ENCODE results near the gene KCNH3. TPM values are rescaled to one million over a fixed set of nuclear protein-coding genes. Genes with fewer than 3 reads are reported as not detected.

KCNH3 gene
- polyA plus RNA-seq, 1 donor from 2014 or later: 0.15 TPM

DNA sequence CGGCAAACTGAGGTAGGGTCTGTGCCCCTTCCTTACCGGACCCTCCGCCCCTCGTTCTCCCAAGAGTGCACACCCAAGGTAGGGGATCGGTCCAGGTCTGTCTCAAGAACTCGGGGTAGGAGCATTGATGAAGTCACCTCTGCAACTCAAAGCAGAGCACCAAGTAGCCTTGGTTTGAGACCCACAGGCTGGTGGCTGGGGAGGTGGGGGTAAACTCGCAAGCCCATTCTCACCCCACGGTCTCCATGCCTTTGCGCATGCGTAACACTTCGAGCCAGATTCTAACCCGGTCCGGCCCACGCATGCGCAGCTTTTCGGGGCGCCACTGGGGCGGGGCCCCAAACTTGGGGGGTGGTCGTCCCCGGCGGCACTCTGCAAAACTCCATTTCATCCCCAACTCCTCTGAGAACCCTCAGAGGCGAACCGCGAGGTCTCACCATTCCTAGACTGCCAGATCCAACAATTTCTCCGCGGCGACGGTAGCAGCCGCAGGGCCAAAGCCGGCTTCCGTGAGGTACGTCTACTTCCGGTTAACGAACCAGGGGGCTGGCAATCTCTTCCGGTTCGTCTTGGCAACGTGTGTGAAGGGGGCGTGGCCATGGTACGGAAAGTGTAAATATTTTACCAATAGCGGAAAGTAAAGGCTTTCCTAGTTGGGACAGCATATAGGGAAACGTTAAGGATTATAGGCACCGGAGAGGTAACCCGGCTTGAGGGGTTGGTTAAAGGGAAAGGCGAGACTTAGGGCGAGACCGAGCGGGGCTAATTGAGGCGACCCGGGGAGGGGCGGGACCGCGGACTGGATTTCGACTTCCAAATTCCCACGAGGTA is 29.0 kb downstream of the KCNH3 start, which contains the start of gene MCRS1:
TSS of gene MCRS1 (minus strand) at position 532 of the 831 bp plus-strand sequence. CDS start 1,411 bp downstream, outside the sequence.
- H3K36me3 Mint-ChIP-seq: peaks cover 2% of the 10 kb centered on the region
- peaks cover 21 to 31% (median 27%) of the 10 kb centered on the region in 3 donors for H3K4me1 Mint-ChIP-seq
- peak within 1 kb of the TSS; percentile 93 to 100 (median 100) for H3K27ac Mint-ChIP-seq
- peak within 1 kb of the TSS; percentile 98 to 99 (median 98) for H3K4me3 Mint-ChIP-seq
- no peaks in the 10 kb centered on the region for H3K27me3 Mint-ChIP-seq
- no peaks in the 10 kb centered on the region for H3K9me3 Mint-ChIP-seq

DNA sequence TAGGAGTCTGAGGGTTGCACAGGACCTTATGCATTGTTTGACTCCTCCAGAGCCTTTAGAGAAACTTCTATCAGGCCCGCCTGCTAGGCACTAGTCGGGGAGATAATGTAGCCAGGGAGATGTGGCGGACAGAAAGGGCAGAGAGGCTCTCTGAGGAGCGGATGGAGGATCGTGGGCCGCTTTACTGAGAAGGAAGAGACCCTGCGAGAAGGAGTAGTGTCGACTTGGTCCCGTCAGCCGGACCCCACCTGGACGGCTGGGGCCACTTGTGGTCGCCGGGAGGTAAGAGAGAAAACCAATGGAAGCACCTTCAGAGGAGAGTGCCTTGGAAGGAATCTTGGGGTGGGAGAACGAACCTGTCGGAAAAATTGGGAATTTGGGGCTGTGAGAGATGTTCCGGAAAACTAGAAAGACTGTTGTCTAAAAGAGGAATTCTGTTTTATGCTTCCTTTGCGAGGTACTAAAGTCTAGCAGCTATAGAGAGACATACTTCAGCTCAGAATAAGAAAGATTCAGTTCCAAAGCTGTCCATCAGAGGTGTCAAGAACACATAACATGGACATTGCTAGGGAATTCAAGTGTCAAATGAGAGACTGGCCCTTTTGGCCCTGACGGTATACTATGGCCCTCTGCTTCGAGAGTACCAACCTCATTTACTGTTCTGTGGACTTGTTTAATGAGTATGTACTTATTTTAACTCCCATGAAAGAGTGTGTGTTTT is 29.8 kb downstream of the KCNH3 start:
- Mint-ChIP-seq H3K4me1 (peaks cover 21 to 31% (median 27%) of the 10 kb centered on the region in 3 donors), H3K9me3 (no peaks in the 10 kb centered on the region), H3K4me3 (peak overlapping the region; percentile 98 to 99 (median 98)), H3K27me3 (no peaks in the 10 kb centered on the region), H3K36me3 (peaks cover 2% of the 10 kb centered on the region), H3K27ac (peak overlapping the region; percentile 93 to 100 (median 100))

DNA sequence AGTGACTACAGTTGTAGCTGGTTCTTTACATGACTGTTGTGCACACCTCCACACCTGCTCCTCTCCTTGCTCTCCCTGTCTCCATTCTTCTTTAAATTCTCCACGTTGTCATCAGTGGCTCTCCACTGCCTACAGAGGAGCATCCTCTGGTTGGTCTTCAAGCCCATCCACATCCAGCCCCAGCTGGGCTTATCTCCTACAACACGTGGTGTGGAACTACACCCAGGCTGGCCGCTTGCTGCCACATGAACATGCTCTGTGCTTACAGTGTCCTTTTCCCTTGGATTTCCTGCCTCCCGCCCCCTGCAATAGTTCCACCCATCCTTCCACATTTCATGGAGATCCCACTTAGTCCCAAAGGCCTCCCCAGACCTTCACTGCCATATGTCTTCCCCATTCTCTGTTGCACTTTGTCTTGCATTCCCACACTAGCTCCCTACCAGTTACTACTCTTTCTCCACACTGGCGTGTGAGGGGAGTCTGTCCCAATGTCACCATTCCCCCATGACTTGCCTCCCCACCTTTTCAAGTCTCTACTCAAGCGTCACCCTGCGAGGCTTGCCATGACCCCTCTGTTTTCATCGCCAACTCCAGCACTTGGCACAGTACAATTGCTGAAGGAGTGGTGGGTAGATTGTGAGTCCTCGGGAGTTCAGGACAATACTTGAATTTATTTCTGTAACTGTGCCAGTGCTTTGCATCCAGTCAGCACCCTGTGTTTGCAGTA is 38.9 kb downstream of the KCNH3 start:
- Mint-ChIP-seq H3K4me1 (peaks cover 0 to 9% (median 8%) of the 10 kb centered on the region in 3 donors), H3K4me3 (peak overlapping the region in 1 of 4 donors; percentile 69), H3K27me3 (no peaks in the 10 kb centered on the region), H3K36me3 (peaks cover 2% of the 10 kb centered on the region), H3K27ac (no peak overlapping the region), H3K9me3 (no peaks in the 10 kb centered on the region)

DNA sequence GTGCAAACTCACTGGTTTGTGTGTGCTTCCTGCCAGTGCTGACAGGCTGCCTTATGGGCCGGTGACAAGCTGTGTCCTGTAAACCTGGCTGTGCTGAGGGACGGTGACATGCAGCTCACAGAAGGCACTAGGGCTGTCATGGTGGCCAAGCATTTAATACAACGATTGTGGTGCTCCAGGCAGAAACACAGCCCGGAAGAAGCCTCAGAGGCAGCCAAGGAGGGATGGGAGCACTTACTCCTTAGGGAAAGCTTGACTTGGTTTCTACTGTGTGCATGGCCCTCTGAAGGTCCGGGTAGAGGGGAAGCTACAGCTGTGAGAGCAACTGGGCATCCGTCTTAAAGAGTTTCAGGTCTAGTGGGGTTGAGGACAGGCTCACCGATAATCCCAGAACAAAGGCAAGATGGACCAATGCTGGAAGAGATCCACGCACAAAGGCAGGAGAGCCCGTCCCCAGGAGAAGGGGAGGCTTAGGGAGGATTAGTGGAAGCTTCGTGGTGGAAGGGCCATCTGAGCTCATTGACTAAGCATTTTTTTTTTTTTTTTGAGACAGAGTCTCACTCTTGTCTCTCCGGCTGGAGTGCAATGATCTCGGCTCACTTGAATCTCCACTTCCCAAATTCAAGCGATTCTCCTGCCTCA is 39.8 kb downstream of the KCNH3 start:
- H3K27ac Mint-ChIP-seq: no peak overlapping the region
- H3K4me1 Mint-ChIP-seq: peaks cover 0 to 9% (median 8%) of the 10 kb centered on the region in 3 donors
- H3K9me3 Mint-ChIP-seq: no peaks in the 10 kb centered on the region
- no peak overlapping the region for H3K4me3 Mint-ChIP-seq
- H3K36me3 Mint-ChIP-seq: peaks cover 2% of the 10 kb centered on the region
- H3K27me3 Mint-ChIP-seq: no peaks in the 10 kb centered on the region

DNA sequence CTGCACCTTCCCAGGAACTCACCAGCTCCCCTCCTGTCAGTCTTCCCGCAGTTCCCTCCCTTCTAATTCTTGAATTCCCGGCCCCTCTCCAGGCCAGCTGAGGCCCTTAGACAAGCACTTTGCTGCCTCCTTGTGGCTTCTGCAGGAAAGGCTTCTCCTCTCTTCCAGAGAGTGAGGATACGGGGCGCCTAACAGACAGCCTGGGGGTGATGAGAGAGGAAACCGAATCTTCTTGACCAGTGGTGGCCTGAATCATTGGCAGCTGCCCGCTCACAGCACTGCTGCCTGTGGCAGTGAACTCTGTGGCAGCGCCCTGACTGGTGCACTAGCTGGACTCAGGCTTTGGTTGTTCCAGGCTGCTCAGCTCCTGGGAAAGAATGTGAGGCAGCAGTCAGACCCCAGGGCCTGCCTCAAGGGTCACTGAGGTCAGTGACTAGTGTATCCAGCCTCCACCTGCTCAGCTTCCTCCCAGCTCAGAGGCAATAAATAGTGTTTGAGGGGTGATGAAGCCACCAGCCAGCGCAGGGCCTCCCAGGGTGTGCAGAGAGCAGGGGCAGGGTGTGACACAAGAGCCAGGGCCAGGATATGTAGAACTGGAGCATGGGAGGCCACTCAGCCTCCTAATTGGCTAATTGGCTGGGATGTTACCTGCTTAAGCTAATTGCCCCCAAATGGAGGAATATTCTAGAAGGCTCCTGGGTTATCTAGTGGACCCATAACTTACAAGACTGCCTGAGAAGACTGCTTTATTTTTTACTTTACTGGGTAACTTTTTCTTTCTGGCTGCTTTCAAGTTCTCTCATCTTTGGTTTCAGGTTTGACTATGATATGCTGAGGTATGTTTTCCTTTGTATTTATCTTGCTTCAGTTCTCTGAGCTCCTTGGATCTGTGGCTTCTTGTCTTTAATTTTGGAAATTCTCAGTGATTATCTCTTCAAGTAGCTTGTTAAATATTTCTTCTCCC is 42.0 kb downstream of the KCNH3 start:
- peaks cover 0 to 9% (median 8%) of the 10 kb centered on the region in 3 donors for H3K4me1 Mint-ChIP-seq
- H3K27me3 Mint-ChIP-seq: no peaks in the 10 kb centered on the region
- peak overlapping the region in 1 of 3 donors; percentile 11 for H3K27ac Mint-ChIP-seq
- peaks cover 4% of the 10 kb centered on the region for H3K36me3 Mint-ChIP-seq
- no peaks in the 10 kb centered on the region for H3K9me3 Mint-ChIP-seq
- peak overlapping the region in 1 of 4 donors; percentile 52 for H3K4me3 Mint-ChIP-seq

DNA sequence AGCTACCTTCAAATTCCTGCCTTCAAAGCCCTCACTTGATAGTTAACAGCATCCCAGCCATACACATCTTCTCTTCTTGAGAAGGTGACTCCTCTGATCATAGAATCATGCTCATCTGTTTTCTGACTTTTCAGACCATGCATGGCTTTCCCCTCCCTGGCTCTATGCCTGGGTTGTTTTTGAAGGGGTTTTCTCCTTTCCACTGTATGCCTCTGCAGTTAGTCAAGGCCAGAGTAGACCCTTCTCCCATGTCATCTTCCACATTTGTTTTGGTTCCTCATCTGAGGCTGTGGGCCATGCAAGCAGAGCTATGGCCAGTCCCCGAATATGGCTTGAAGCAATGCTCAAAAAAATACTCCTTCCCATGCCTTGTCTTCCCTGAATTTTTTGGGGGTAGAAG is 43.4 kb downstream of the KCNH3 start:
- Mint-ChIP-seq H3K4me1 (peaks cover 0 to 9% (median 8%) of the 10 kb centered on the region in 3 donors), H3K9me3 (no peaks in the 10 kb centered on the region), H3K27me3 (no peaks in the 10 kb centered on the region), H3K4me3 (no peak overlapping the region), H3K27ac (no peak overlapping the region), H3K36me3 (peaks cover 4% of the 10 kb centered on the region)

DNA sequence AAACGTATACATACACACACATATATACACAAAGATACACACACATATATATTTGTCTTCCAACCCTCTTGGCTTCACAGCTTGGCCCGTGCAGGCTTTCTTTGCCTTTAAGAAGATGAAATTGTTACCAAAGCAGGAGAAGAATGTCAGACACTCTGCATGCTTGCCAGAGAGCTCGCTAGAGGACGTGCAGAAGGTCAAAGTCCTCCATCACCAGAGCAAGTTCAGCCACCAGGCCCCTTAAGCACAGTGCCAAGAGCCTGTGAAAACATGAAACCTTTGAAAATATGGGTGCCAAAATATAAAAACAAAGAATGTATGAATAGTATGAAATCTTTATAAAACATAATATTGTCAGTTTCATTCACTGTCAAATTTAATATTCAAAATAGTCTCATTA is 44.0 kb downstream of the KCNH3 start:
- Mint-ChIP-seq H3K27ac (no peak overlapping the region), H3K4me3 (no peak overlapping the region)

DNA sequence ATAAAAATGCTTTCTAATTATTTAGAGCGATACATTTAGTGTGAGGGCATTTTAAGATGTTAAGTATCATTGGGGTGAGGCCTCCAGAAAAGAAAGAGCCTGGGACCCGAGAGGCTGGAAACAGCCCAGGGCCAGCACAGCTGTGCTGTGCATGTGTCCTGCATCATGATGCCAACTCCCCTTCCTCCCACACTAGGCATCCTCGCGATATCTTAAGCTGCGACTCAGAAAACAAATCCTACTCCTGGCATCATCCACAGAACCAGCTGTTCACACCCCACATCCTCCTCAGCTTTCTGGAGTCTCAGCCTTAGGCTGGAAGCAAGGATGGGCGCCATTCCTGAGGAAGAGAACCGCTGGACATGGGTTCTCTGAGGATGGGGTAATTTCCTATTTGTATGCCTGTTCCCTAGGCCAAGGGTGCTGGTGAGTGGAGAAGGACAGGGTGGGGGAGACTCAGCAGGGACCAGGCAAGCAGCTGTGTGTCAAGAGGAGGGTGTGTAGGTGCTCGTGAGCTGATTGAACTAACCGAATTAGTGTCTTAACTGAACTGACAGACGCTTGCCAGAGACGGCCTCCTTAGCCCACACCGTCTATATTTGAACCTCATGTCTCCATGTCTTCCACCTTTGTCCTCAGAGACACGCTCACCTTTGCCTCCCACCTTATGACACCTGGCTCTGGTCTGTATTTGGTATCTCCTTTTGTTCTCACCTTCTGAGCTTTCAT is 44.7 kb downstream of the KCNH3 start:
- Mint-ChIP-seq H3K4me1 (peaks cover 0 to 9% (median 8%) of the 10 kb centered on the region in 3 donors), H3K4me3 (no peak overlapping the region), H3K27me3 (no peaks in the 10 kb centered on the region), H3K9me3 (no peaks in the 10 kb centered on the region), H3K27ac (no peak overlapping the region), H3K36me3 (peaks cover 4% of the 10 kb centered on the region)

More for the DNA sequence above, 44.0 kb downstream of the KCNH3 start:
- Mint-ChIP-seq H3K27me3 (no peaks in the 10 kb centered on the region), H3K36me3 (peaks cover 4% of the 10 kb centered on the region), H3K9me3 (no peaks in the 10 kb centered on the region), H3K4me1 (peaks cover 0 to 9% (median 8%) of the 10 kb centered on the region in 3 donors)

DNA sequence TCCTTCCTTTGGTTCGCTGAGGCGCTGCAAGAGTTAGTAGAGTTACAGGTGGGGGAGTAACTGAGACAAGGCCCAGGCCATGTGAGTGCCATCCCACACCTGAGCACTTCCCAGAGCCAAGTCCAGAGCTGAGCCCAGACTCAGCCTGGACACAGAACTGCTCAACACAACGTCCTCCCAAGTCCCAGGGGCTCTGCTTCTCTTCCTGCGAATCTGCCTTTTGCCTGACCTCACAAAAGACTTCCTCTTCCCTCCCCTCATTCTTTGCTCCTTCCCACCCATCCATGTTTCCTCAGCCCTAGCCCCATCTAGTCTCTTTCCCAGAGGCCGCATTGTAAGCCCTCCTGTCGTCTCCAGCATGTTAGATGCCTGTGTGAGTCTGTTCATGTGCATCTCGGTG is 45.8 kb downstream of the KCNH3 start:
- Mint-ChIP-seq H3K36me3 (peaks cover 4% of the 10 kb centered on the region), H3K4me3 (no peak overlapping the region), H3K4me1 (peaks cover 0 to 8% (median 6%) of the 10 kb centered on the region in 3 donors), H3K27me3 (no peaks in the 10 kb centered on the region), H3K9me3 (no peaks in the 10 kb centered on the region), H3K27ac (no peak overlapping the region)

DNA sequence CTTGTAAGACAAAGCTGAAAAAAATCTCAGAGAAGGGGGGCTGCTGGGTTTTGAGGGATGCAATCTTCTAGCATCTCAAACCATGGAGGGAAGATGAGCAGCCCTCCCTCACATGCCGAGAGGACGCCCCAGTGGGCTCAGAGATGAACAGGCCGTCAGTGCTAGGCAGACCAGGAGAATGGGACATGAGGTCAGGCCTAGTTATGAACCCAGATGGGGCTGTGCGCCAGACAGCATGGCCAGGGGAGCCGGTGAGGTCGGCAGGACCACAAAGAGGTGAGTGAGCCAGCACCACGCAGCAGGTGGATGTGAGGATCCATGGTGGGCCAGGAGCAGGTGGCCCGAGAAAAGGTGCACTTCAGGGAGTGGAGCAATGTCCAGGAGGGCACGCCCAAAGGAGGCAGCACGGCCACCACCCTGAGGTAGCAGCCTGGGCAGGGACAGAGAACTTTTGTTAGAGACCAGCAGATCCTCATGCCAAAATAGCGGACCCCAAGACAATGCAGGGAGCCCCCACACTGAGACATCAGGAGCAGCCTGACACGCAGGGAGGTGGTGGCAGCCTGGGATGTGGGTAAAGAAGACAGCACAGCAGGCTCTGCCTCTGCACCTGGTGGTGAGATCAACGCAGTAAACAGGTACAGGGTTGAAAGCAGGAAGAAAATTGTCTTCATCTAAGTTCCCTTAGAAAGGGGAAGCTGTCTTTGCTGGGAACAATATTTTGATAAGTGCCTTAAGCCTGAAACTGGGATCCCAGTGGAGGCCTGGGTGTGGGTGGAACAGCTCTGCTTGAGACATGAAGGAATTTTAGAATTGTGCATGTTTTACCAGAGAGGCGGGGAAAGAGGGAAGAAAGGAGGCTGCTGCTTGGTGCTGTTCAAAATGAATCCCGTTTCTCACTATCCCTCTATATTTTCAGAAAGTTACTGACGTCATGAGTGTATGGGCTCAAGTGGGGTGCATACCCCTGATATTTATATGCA is 46.9 kb downstream of the KCNH3 start:
- Mint-ChIP-seq H3K4me3 (no peak overlapping the region), H3K4me1 (peaks cover 0 to 4% (median 4%) of the 10 kb centered on the region in 3 donors), H3K36me3 (peaks cover 8% of the 10 kb centered on the region), H3K27ac (peak overlapping the region in 1 of 3 donors; percentile 74), H3K27me3 (no peaks in the 10 kb centered on the region), H3K9me3 (peaks cover 0 to under 1% (median 0%) of the 10 kb centered on the region in 3 donors)

DNA sequence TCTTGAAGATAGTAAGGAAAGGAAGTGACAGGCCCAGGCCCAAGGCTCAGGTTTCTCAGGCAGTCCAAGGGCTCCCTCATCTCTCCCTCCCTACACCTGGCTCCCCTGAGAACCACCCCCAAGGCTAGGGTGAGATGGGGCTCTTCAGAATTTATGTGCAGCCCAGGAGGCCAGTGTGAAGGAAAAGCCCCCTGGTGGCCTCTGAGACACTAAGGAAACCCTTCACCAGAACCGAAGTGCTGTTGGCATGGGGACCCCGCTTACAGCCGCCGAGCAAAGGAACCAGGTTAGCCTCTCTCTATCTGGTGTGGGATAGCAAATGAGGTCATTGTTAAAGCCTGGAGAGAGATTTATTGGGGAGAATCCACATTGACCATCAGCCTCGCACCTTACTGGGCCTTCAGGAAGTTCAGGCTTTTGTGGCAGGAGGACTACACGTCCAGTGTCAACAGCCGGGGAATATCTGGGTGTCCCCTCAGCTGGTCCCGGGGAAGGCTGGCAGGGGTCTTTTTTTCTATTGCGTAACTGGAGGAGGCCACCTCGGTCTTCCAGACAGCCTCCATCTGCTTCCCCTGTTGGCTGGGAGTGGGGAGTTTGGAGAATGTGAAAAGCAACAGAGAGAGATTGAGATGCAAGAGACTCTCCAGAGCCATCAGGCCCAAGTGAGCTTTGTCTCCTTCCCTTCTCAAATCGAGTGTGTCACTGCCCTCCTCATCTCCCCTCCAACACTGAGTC is 48.5 kb downstream of the KCNH3 start:
- no peak overlapping the region for H3K4me3 Mint-ChIP-seq
- H3K36me3 Mint-ChIP-seq: peaks cover 9% of the 10 kb centered on the region
- H3K27ac Mint-ChIP-seq: no peak overlapping the region
- no peaks in the 10 kb centered on the region for H3K27me3 Mint-ChIP-seq
- H3K4me1 Mint-ChIP-seq: no peaks in the 10 kb centered on the region
- peaks cover 0 to 7% (median 0%) of the 10 kb centered on the region in 3 donors for H3K9me3 Mint-ChIP-seq

All from IgD-negative memory B cell (primary cell).